Activated T-helper 2 cell treated with anti-CD3 and anti-CD28 coated beads, Interferon-gamma antibody, Interleukin-2, Interleukin-4, amounts not matched to agents 10 μg/mL and 5 μg/mL and 100 μg/mL, durations not matched to agents 14 hours and 24 hours and 36 hours (primary cell): Measurements from ENCODE around the gene SLC7A7. TPM values are rescaled to one million over a fixed set of nuclear protein-coding genes. Genes with fewer than 3 reads are reported as not detected.
"Not testable (repeated sequence)": the region's sequence is repeated elsewhere in the genome, so short reads cannot be mapped to it uniquely, and the experiment has no call there.

Experiments
- DNase-seq: peaks from one replicate; pipeline ENCODE4 v3.0.0; 2021; ENCODE audit warnings: low spot score
- H3K27ac Mint-ChIP-seq: one replicate; pipeline ENCODE4 v1.8.0; 2021; ENCODE audit warnings: mixed read lengths
- H3K27me3 Mint-ChIP-seq: one replicate; pipeline ENCODE4 v1.8.0; 2021; ENCODE audit warnings: low read depth, mixed read lengths
- H3K36me3 Mint-ChIP-seq: one replicate; pipeline ENCODE4 v1.8.0; 2021; ENCODE audit warnings: low read depth, mixed read lengths
- H3K4me1 Mint-ChIP-seq: one replicate; pipeline ENCODE4 v1.8.0; 2021; ENCODE audit warnings: low read depth, mixed read lengths
- H3K4me3 Mint-ChIP-seq: one replicate; pipeline ENCODE4 v1.8.0; 2021; ENCODE audit warnings: low read depth, mild to moderate bottlenecking, moderate library complexity, mixed read lengths
- H3K9me3 Mint-ChIP-seq: one replicate; pipeline ENCODE4 v1.8.0; 2021; ENCODE audit warnings: mixed read lengths
- intact Hi-C: fragments of 100-400 bp; cut with micrococcal nuclease; formaldehyde crosslinking; loops from one replicate; pipeline ENCODE4 v1.15.1; 2023
- total RNA-seq: library from RNA; stranded (reverse); gene quantifications from 2 replicates; pipeline ENCODE4 v1.2.3, GENCODE V29; 2022

Gene SLC7A7
- total RNA-seq, 1 donor from 2014 or later, result not detected

- Mint-ChIP-seq H3K27ac (no peak overlapping the region), H3K4me3 (no peak overlapping the region), H3K36me3 (no peaks in the 10 kb centered on the region), H3K27me3 (no peaks in the 10 kb centered on the region), H3K9me3 (no peaks in the 10 kb centered on the region), H3K4me1 (peaks cover 5% of the 10 kb centered on the region)
- intact Hi-C loops, result no loop called here
- no peak for DNase-seq
These were observed 28.6 kb downstream of the SLC7A7 start for GRCh38 chr14:22786685-22787084.

GRCh38 chr14:22781301-22781991 lies 33.8 kb downstream of the SLC7A7 start:
- no peak for DNase-seq
- H3K4me1 Mint-ChIP-seq, result no peaks in the 10 kb centered on the region
- intact Hi-C loops, result no loop called here
- H3K4me3 Mint-ChIP-seq, result no peak overlapping the region
- H3K36me3 Mint-ChIP-seq, result no peaks in the 10 kb centered on the region
- H3K9me3 Mint-ChIP-seq, result no peaks in the 10 kb centered on the region
- H3K27me3 Mint-ChIP-seq, result no peaks in the 10 kb centered on the region
- no peak overlapping the region for H3K27ac Mint-ChIP-seq

DNA sequence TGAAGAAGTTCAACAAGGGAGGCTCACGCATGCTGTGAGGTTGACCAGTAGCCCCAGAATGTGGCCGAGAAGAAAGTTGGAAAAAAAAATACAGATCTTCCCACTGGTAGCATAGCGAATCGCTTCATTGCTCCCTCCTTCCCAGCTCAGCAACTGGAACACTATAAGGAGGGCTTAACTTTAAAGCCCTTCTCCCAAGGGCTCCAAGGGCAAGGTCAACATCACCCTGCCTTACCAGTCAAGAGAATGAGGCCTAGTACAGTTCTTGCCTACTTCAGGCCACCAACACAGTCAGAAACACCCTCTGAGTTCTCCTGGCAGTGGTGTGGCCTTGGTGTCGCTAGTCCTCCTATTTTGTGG lies 34.3 kb downstream of the SLC7A7 start:
- Mint-ChIP-seq H3K4me1 (no peaks in the 10 kb centered on the region), H3K36me3 (no peaks in the 10 kb centered on the region), H3K4me3 (no peak overlapping the region), H3K9me3 (no peaks in the 10 kb centered on the region), H3K27ac (no peak overlapping the region), H3K27me3 (no peaks in the 10 kb centered on the region)
- no peak for DNase-seq
- intact Hi-C loops, result no loop called here

DNA sequence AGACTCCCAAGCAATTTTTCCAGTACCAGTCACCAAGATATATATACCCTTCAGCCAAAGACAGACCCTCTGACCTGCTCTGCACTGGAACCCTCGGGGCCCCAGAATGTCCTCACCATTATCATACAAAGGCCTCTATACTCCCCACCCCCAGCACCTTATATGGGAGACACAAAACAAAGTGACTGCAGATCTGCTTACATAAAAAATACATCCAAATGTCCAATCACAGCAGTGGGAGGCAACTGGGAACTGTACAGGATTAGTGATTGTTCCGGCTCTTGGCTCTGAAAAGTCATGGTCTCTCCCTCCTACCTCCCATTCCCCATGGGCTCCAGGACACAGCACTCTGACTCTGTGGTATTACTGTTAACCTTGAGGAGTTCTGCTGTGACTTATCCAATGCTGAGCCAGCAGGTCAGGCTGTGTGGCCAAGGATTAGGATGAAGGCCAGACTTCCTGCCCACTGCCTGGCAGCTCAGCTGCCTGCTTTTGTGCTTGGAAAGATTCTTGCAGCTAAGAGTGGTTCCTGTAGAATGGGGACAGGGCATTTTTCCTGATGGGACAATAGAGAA lies 35.0 kb downstream of the SLC7A7 start:
- Mint-ChIP-seq H3K9me3 (no peaks in the 10 kb centered on the region), H3K36me3 (peaks cover 6% of the 10 kb centered on the region), H3K27ac (no peak overlapping the region), H3K27me3 (no peaks in the 10 kb centered on the region), H3K4me3 (no peak overlapping the region), H3K4me1 (no peaks in the 10 kb centered on the region)
- intact Hi-C loops, result no loop called here
- DNase-seq, result no peak

DNA sequence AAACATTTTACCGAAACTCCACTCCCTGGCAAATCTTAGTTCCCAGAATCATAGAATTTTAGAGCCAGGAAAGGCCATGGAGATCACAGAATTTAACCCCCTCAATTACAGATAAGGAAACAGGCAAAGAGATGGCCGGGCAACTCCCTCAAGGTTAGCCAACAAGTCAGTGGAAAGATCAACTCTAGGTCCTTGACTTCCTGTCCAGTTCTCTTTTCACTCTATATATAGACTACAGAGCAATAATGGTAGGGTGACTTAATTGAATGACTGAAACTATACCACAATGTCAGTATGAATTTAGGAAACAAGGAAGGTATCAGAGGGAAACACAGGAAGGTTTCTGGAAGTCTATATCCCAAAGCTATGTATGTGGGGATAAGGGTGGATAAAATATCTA lies 37.2 kb downstream of the SLC7A7 start:
- H3K36me3 Mint-ChIP-seq, result peaks cover 20% of the 10 kb centered on the region
- H3K27me3 Mint-ChIP-seq, result no peaks in the 10 kb centered on the region
- intact Hi-C loops, result no loop called here
- H3K27ac Mint-ChIP-seq, result no peak overlapping the region
- no peak overlapping the region for H3K4me3 Mint-ChIP-seq
- no peak for DNase-seq
- no peaks in the 10 kb centered on the region for H3K9me3 Mint-ChIP-seq
- no peaks in the 10 kb centered on the region for H3K4me1 Mint-ChIP-seq

GRCh38 chr14:22776849-22777248 lies 38.4 kb downstream of the SLC7A7 start:
- H3K27ac Mint-ChIP-seq, H3K27me3 Mint-ChIP-seq, intact Hi-C loops, H3K4me3 Mint-ChIP-seq, DNase-seq, H3K4me1 Mint-ChIP-seq, H3K9me3 Mint-ChIP-seq: not testable (repeated sequence)
- peaks cover 21% of the 10 kb centered on the region for H3K36me3 Mint-ChIP-seq

DNA sequence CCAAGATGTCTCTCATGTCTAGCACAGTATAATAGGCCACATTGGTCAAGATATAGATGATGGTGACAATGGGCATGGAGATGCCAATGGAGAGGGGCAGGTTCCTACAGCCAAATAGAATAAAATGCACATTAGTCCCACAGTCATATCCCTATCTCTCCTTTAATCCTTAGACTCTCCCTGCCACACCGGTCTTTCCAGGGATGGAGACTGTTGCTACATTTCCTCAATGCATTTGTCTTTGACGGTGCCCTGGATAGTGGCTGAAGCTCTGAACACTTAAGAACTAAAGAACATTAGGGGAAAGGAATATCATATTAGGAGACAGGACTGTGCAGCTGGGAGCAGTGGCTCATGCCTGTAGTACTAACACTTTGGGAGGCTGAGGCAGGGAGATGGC lies 39.0 kb downstream of the SLC7A7 start:
- DNase-seq, result no peak
- Mint-ChIP-seq H3K9me3 (no peaks in the 10 kb centered on the region), H3K27me3 (no peaks in the 10 kb centered on the region), H3K27ac (no peak overlapping the region), H3K4me3 (no peak overlapping the region), H3K36me3 (peaks cover 28% of the 10 kb centered on the region), H3K4me1 (no peaks in the 10 kb centered on the region)
- intact Hi-C loops, result no loop called here

DNA sequence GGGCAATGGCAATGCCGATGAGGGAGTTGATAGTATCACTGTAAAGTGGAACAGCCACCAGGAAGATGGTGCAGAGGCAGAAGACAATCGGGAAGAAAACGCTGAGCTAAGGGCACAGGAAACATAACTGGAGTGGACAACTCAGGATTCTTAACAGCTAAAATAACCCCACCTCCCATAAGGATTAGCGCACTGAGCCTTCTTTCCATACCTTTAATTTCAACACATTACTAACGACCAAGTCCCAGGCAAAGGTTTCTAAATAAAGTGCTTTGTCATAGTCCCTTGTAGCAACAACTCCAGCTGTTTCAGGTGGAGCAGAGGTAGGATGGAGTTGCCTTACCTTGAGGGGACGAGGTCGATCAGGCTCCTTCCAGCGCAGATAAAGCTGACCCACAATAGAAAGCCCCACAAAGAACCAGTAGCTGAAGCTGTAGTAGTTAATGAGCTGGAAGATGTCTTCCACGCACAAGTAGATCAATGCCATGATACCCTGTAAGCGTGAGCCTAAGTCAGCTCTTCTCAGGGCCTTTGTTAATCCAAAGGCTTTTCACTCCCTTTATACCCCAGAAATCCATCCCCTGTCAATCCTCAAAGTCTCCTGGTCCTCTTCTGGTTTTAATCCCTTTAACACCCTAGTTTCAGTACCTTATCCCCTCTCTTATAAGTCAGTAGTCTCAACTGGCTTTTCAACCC lies 41.1 kb downstream of the SLC7A7 start:
- Mint-ChIP-seq H3K9me3 (no peaks in the 10 kb centered on the region), H3K27ac (no peak overlapping the region), H3K4me1 (peaks cover 3% of the 10 kb centered on the region), H3K36me3 (peaks cover 48% of the 10 kb centered on the region), H3K27me3 (no peaks in the 10 kb centered on the region), H3K4me3 (no peak overlapping the region)
- DNase-seq, result no peak
- intact Hi-C loops, result no loop called here

GRCh38 chr14:22773162-22774010 lies 41.8 kb downstream of the SLC7A7 start:
- Mint-ChIP-seq H3K9me3 (no peaks in the 10 kb centered on the region), H3K27me3 (no peaks in the 10 kb centered on the region), H3K27ac (no peak overlapping the region), H3K4me3 (no peak overlapping the region), H3K4me1 (peaks cover 7% of the 10 kb centered on the region), H3K36me3 (peaks cover 54% of the 10 kb centered on the region)
- no peak for DNase-seq
- intact Hi-C loops, result no loop called here

- DNase-seq, result no peak
- no peak overlapping the region for H3K27ac Mint-ChIP-seq
- intact Hi-C loops, result no loop called here
- no peak overlapping the region for H3K4me3 Mint-ChIP-seq
- H3K9me3 Mint-ChIP-seq, result no peaks in the 10 kb centered on the region
- no peaks in the 10 kb centered on the region for H3K27me3 Mint-ChIP-seq
- H3K4me1 Mint-ChIP-seq, result peaks cover 12% of the 10 kb centered on the region
- H3K36me3 Mint-ChIP-seq, result peaks cover 61% of the 10 kb centered on the region
These were observed 42.5 kb downstream of the SLC7A7 start for GRCh38 chr14:22772725-22773124.

GRCh38 chr14:22770481-22771187 lies 44.6 kb downstream of the SLC7A7 start:
- H3K4me3 Mint-ChIP-seq, result no peak overlapping the region
- intact Hi-C loops, result no loop called here

GRCh38 chr14:22769369-22769768 lies 45.9 kb downstream of the SLC7A7 start:
- intact Hi-C loops, result loop anchor here (10.0 kb wide), 1 partner anchor 55 kb away; no protein-coding TSS in a partner anchor
- no peak overlapping the region for H3K27ac Mint-ChIP-seq
- H3K36me3 Mint-ChIP-seq, result peaks cover 67% of the 10 kb centered on the region
- H3K27me3 Mint-ChIP-seq, result no peaks in the 10 kb centered on the region
- DNase-seq, result no peak
- H3K9me3 Mint-ChIP-seq, result no peaks in the 10 kb centered on the region
- peak overlapping the region; percentile 15 for H3K4me3 Mint-ChIP-seq
- peaks cover 27% of the 10 kb centered on the region for H3K4me1 Mint-ChIP-seq

More at GRCh38 chr14:22770481-22771187, 44.6 kb downstream of the SLC7A7 start:
- Mint-ChIP-seq H3K4me1 (peaks cover 23% of the 10 kb centered on the region), H3K9me3 (no peaks in the 10 kb centered on the region), H3K27ac (no peak overlapping the region), H3K36me3 (peaks cover 70% of the 10 kb centered on the region), H3K27me3 (no peaks in the 10 kb centered on the region)
- DNase-seq, result no peak
